ENCODE measurements around the gene GTF3A.

GRCh38 chr13:27381601-27382000 lies 42.8 kb upstream of the GTF3A start:
- no peak for TF ChIP-seq FOXM1 (IDR thresholded peaks at IDR 0.05; ENCODE audit: borderline replicate concordance, low read depth)
- no peak for TF ChIP-seq EP300 (IDR thresholded peaks at IDR 0.05; ENCODE audit: borderline replicate concordance)
- no peak for TF ChIP-seq CREB1 (IDR thresholded peaks at IDR 0.05; ENCODE audit: low read depth)
- TF ChIP-seq YY1 (IDR thresholded peaks at IDR 0.05; ENCODE audit: low read depth) = no peak
- TF ChIP-seq TAF1 (IDR thresholded peaks at IDR 0.05; ENCODE audit: low read depth) = no peak
- no peak for TF ChIP-seq EGR1 (IDR thresholded peaks at IDR 0.05)
- no peak for TF ChIP-seq CEBPB (IDR thresholded peaks at IDR 0.05)
- no peak for TF ChIP-seq TEAD4 (IDR thresholded peaks at IDR 0.05)
- TF ChIP-seq RAD21 (IDR thresholded peaks at IDR 0.05; ENCODE audit: low read depth) = no peak
- no peak for TF ChIP-seq NFIC (IDR thresholded peaks at IDR 0.05)
- TF ChIP-seq ZBTB7A (IDR thresholded peaks at IDR 0.05; ENCODE audit: low read depth) = no peak
- no peak for TF ChIP-seq REST (IDR thresholded peaks at IDR 0.05; ENCODE audit: low read depth)
- TF ChIP-seq MAX (IDR thresholded peaks at IDR 0.05) = no peak

Measured in Ishikawa (cell line).